GM21447 (cell line): Measurements from ENCODE around the gene ADAMTS18.
"Not testable (repeated sequence)": the region's sequence is repeated elsewhere in the genome, so short reads cannot be mapped to it uniquely, and the experiment has no call there.

Experiments used
- ATAC-seq: cut with Tn5 transposase; IDR thresholded peaks from one replicate; pipeline ENCODE4 v1.9.1; 2021; ENCODE audit not compliant: unreplicated experiment

The ADAMTS18 gene

GRCh38 chr16:77434530-77435271, at the start of gene ADAMTS18:
Gene ADAMTS18, minus strand, starts transcription at chr16:77435034. Its CDS starts 339 bp downstream, at chr16:77434695.
- no peak for ATAC-seq

GRCh38 chr16:77480681-77481315, 46.0 kb upstream of the ADAMTS18 start:
- ATAC-seq: no peak

- ATAC-seq: no peak
Measured at GRCh38 chr16:77472262-77472661, 37.4 kb upstream of the ADAMTS18 start.

GRCh38 chr16:77470851-77471250, 36.0 kb upstream of the ADAMTS18 start:
- ATAC-seq: no peak

GRCh38 chr16:77469634-77470033, 34.8 kb upstream of the ADAMTS18 start:
- ATAC-seq: no peak

- ATAC-seq: no peak
Measured at GRCh38 chr16:77468831-77469230, 34.0 kb upstream of the ADAMTS18 start.

GRCh38 chr16:77467821-77468335, 33.0 kb upstream of the ADAMTS18 start:
- no peak for ATAC-seq

- ATAC-seq: not testable (repeated sequence)
Measured at GRCh38 chr16:77463659-77464058, 28.8 kb upstream of the ADAMTS18 start.

GRCh38 chr16:77462894-77463293, 28.1 kb upstream of the ADAMTS18 start:
- no peak for ATAC-seq

GRCh38 chr16:77459534-77460254, 24.9 kb upstream of the ADAMTS18 start:
- no peak for ATAC-seq

- no peak for ATAC-seq
Measured at GRCh38 chr16:77457046-77457445, 22.2 kb upstream of the ADAMTS18 start.

GRCh38 chr16:77452243-77452642, 17.4 kb upstream of the ADAMTS18 start:
- ATAC-seq: no peak

GRCh38 chr16:77450790-77451487, 16.1 kb upstream of the ADAMTS18 start:
- no peak for ATAC-seq

GRCh38 chr16:77449208-77449607, 14.4 kb upstream of the ADAMTS18 start:
- ATAC-seq: no peak

GRCh38 chr16:77445324-77445723, 10.5 kb upstream of the ADAMTS18 start:
- no peak for ATAC-seq

- ATAC-seq: no peak
Measured at GRCh38 chr16:77444147-77444460, 9.3 kb upstream of the ADAMTS18 start.

GRCh38 chr16:77443357-77444146, 8.7 kb upstream of the ADAMTS18 start:
- no peak for ATAC-seq

GRCh38 chr16:77442078-77442477, 7.2 kb upstream of the ADAMTS18 start:
- no peak for ATAC-seq

- ATAC-seq: no peak
Measured at GRCh38 chr16:77439106-77439505, 4.3 kb upstream of the ADAMTS18 start.

GRCh38 chr16:77437859-77438258, 3.0 kb upstream of the ADAMTS18 start:
- no peak for ATAC-seq
